Esophagus muscularis mucosa (tissue), 3 donors: Measurements from ENCODE around the gene TFE3.

Source experiments
- CTCF ChIP-seq, 3 experiments: fragments of 200-600 bp in 2 of 3; fragments of 450-650 bp in 1 of 3; sonication (generic) in 2 of 3; IDR thresholded peaks; one replicate each; pipeline ENCODE4 v1.5.1; 2017 to 2019; ENCODE audit warnings: antibody characterized with exemption in 3 of 3, mild to moderate bottlenecking in 2 of 3, moderate library complexity in 1 of 3
- EP300 ChIP-seq: sonication (generic); formaldehyde crosslinking; IDR thresholded peaks from one replicate; pipeline ENCODE4 v1.6.1; 2017; ENCODE audit warnings: antibody characterized with exemption

GRCh38 chrX:48997455-48997854 lies 45.7 kb downstream of the TFE3 start:
- TF ChIP-seq CTCF (IDR thresholded peaks at IDR 0.05) (no peak), EP300 (no peak)
